ENCODE results near the gene SLC6A6. TPM values are rescaled to one million over a fixed set of nuclear protein-coding genes. Genes with fewer than 3 reads are reported as not detected.

The SLC6A6 gene
- polyA plus RNA-seq, 2 donors: 2.5 to 3.8 TPM

GRCh38 chr3:14494279-14494972 is 92.0 kb downstream of the SLC6A6 start:
- Histone ChIP-seq H3K27me3 (ENCODE audit: control insufficient read depth in 1 of 2, insufficient read depth in 2 of 2, low read length in 2 of 2) (no peaks in the 10 kb centered on the region), H3K4me3 (ENCODE audit: low read depth in 1 of 2, low read length in 2 of 2) (no peak overlapping the region), H3K36me3 (ENCODE audit: control insufficient read depth in 2 of 2, insufficient read depth in 2 of 2, low read length in 1 of 2) (peaks cover 0 to 3% of the 10 kb centered on the region in 2 donors), H3K9me3 (ENCODE audit: control insufficient read depth in 2 of 2, insufficient read depth in 1 of 2, low read depth in 1 of 2, low read length in 1 of 2) (no peaks in the 10 kb centered on the region), H3K4me1 (ENCODE audit: control insufficient read depth in 2 of 2, insufficient read depth in 2 of 2, low read length in 1 of 2) (no peaks in the 10 kb centered on the region), H3K27ac (ENCODE audit: low read depth in 2 of 2, low read length in 1 of 2) (no peak overlapping the region)
- 91% methylated on average over 17 of the region's 17 CpGs for WGBS, 2 donors

GRCh38 chr3:14494973-14495300 is 92.5 kb downstream of the SLC6A6 start:
- no peak overlapping the region for H3K27ac ChIP-seq (ENCODE audit: low read depth in 2 of 2, low read length in 1 of 2)
- H3K36me3 ChIP-seq (ENCODE audit: control insufficient read depth in 2 of 2, insufficient read depth in 2 of 2, low read length in 1 of 2): peaks cover 0 to 3% of the 10 kb centered on the region in 2 donors
- no peak overlapping the region for H3K4me3 ChIP-seq (ENCODE audit: low read depth in 1 of 2, low read length in 2 of 2)
- WGBS, 2 donors: 80 to 81% methylated on average over 5 of the region's 5 CpGs
- H3K4me1 ChIP-seq (ENCODE audit: control insufficient read depth in 2 of 2, insufficient read depth in 2 of 2, low read length in 1 of 2): no peaks in the 10 kb centered on the region
- H3K9me3 ChIP-seq (ENCODE audit: control insufficient read depth in 2 of 2, insufficient read depth in 1 of 2, low read depth in 1 of 2, low read length in 1 of 2): no peaks in the 10 kb centered on the region
- no peaks in the 10 kb centered on the region for H3K27me3 ChIP-seq (ENCODE audit: control insufficient read depth in 1 of 2, insufficient read depth in 2 of 2, low read length in 2 of 2)

- Histone ChIP-seq H3K36me3 (ENCODE audit: control insufficient read depth in 2 of 2, insufficient read depth in 2 of 2, low read length in 1 of 2) (no peaks in the 10 kb centered on the region), H3K4me1 (ENCODE audit: control insufficient read depth in 2 of 2, insufficient read depth in 2 of 2, low read length in 1 of 2) (no peaks in the 10 kb centered on the region), H3K4me3 (ENCODE audit: low read depth in 1 of 2, low read length in 2 of 2) (no peak overlapping the region), H3K27ac (ENCODE audit: low read depth in 2 of 2, low read length in 1 of 2) (no peak overlapping the region), H3K27me3 (ENCODE audit: control insufficient read depth in 1 of 2, insufficient read depth in 2 of 2, low read length in 2 of 2) (no peaks in the 10 kb centered on the region), H3K9me3 (ENCODE audit: control insufficient read depth in 2 of 2, insufficient read depth in 1 of 2, low read depth in 1 of 2, low read length in 1 of 2) (no peaks in the 10 kb centered on the region)
- WGBS, 2 donors: 83 to 92% methylated on average over 8 to 9 of the region's 9 CpGs
Observed at GRCh38 chr3:14496351-14496750, 93.9 kb downstream of the SLC6A6 start.

GRCh38 chr3:14497321-14497720 is 94.9 kb downstream of the SLC6A6 start:
- no peak overlapping the region for H3K4me3 ChIP-seq (ENCODE audit: low read depth in 1 of 2, low read length in 2 of 2)
- H3K9me3 ChIP-seq (ENCODE audit: control insufficient read depth in 2 of 2, insufficient read depth in 1 of 2, low read depth in 1 of 2, low read length in 1 of 2): no peaks in the 10 kb centered on the region
- WGBS, 2 donors: 71 to 77% methylated on average over 10 of the region's 10 CpGs
- no peaks in the 10 kb centered on the region for H3K36me3 ChIP-seq (ENCODE audit: control insufficient read depth in 2 of 2, insufficient read depth in 2 of 2, low read length in 1 of 2)
- no peaks in the 10 kb centered on the region for H3K4me1 ChIP-seq (ENCODE audit: control insufficient read depth in 2 of 2, insufficient read depth in 2 of 2, low read length in 1 of 2)
- no peak overlapping the region for H3K27ac ChIP-seq (ENCODE audit: low read depth in 2 of 2, low read length in 1 of 2)
- H3K27me3 ChIP-seq (ENCODE audit: control insufficient read depth in 1 of 2, insufficient read depth in 2 of 2, low read length in 2 of 2): no peaks in the 10 kb centered on the region

- Histone ChIP-seq H3K4me3 (ENCODE audit: low read depth in 1 of 2, low read length in 2 of 2) (no peak overlapping the region), H3K36me3 (ENCODE audit: control insufficient read depth in 2 of 2, insufficient read depth in 2 of 2, low read length in 1 of 2) (no peaks in the 10 kb centered on the region), H3K4me1 (ENCODE audit: control insufficient read depth in 2 of 2, insufficient read depth in 2 of 2, low read length in 1 of 2) (no peaks in the 10 kb centered on the region), H3K27me3 (ENCODE audit: control insufficient read depth in 1 of 2, insufficient read depth in 2 of 2, low read length in 2 of 2) (no peaks in the 10 kb centered on the region), H3K9me3 (ENCODE audit: control insufficient read depth in 2 of 2, insufficient read depth in 1 of 2, low read depth in 1 of 2, low read length in 1 of 2) (peaks cover 4 to 7% of the 10 kb centered on the region in 2 donors), H3K27ac (ENCODE audit: low read depth in 2 of 2, low read length in 1 of 2) (no peak overlapping the region)
Observed at GRCh38 chr3:14502472-14502871, 100.1 kb downstream of the SLC6A6 start.

- Histone ChIP-seq H3K9me3 (ENCODE audit: control insufficient read depth in 2 of 2, insufficient read depth in 1 of 2, low read depth in 1 of 2, low read length in 1 of 2) (peaks cover 4 to 7% of the 10 kb centered on the region in 2 donors), H3K27me3 (ENCODE audit: control insufficient read depth in 1 of 2, insufficient read depth in 2 of 2, low read length in 2 of 2) (no peaks in the 10 kb centered on the region), H3K4me3 (ENCODE audit: low read depth in 1 of 2, low read length in 2 of 2) (no peak overlapping the region), H3K27ac (ENCODE audit: low read depth in 2 of 2, low read length in 1 of 2) (no peak overlapping the region), H3K36me3 (ENCODE audit: control insufficient read depth in 2 of 2, insufficient read depth in 2 of 2, low read length in 1 of 2) (no peaks in the 10 kb centered on the region), H3K4me1 (ENCODE audit: control insufficient read depth in 2 of 2, insufficient read depth in 2 of 2, low read length in 1 of 2) (no peaks in the 10 kb centered on the region)
- 93 to 94% methylated on average over 12 of the region's 12 CpGs for WGBS, 2 donors
Observed at GRCh38 chr3:14503033-14503705, 100.8 kb downstream of the SLC6A6 start.

- Histone ChIP-seq H3K4me3 (ENCODE audit: low read depth in 1 of 2, low read length in 2 of 2) (no peak overlapping the region), H3K36me3 (ENCODE audit: control insufficient read depth in 2 of 2, insufficient read depth in 2 of 2, low read length in 1 of 2) (no peaks in the 10 kb centered on the region), H3K27ac (ENCODE audit: low read depth in 2 of 2, low read length in 1 of 2) (no peak overlapping the region), H3K9me3 (ENCODE audit: control insufficient read depth in 2 of 2, insufficient read depth in 1 of 2, low read depth in 1 of 2, low read length in 1 of 2) (peaks cover 4 to 7% of the 10 kb centered on the region in 2 donors), H3K27me3 (ENCODE audit: control insufficient read depth in 1 of 2, insufficient read depth in 2 of 2, low read length in 2 of 2) (no peaks in the 10 kb centered on the region), H3K4me1 (ENCODE audit: control insufficient read depth in 2 of 2, insufficient read depth in 2 of 2, low read length in 1 of 2) (no peaks in the 10 kb centered on the region)
- WGBS, 2 donors: 90 to 92% methylated on average over 20 of the region's 20 CpGs
Observed at GRCh38 chr3:14503706-14504065, 101.3 kb downstream of the SLC6A6 start.

GRCh38 chr3:14505001-14505802 is 102.8 kb downstream of the SLC6A6 start:
- Histone ChIP-seq H3K9me3 (ENCODE audit: control insufficient read depth in 2 of 2, insufficient read depth in 1 of 2, low read depth in 1 of 2, low read length in 1 of 2) (peaks cover 4 to 7% of the 10 kb centered on the region in 2 donors), H3K36me3 (ENCODE audit: control insufficient read depth in 2 of 2, insufficient read depth in 2 of 2, low read length in 1 of 2) (no peaks in the 10 kb centered on the region), H3K27me3 (ENCODE audit: control insufficient read depth in 1 of 2, insufficient read depth in 2 of 2, low read length in 2 of 2) (no peaks in the 10 kb centered on the region), H3K4me1 (ENCODE audit: control insufficient read depth in 2 of 2, insufficient read depth in 2 of 2, low read length in 1 of 2) (no peaks in the 10 kb centered on the region), H3K27ac (ENCODE audit: low read depth in 2 of 2, low read length in 1 of 2) (no peak overlapping the region), H3K4me3 (ENCODE audit: low read depth in 1 of 2, low read length in 2 of 2) (no peak overlapping the region)
- WGBS, 2 donors: 84% methylated on average over 21 to 22 of the region's 22 CpGs

GRCh38 chr3:14505803-14506500 is 103.5 kb downstream of the SLC6A6 start:
- Histone ChIP-seq H3K9me3 (ENCODE audit: control insufficient read depth in 2 of 2, insufficient read depth in 1 of 2, low read depth in 1 of 2, low read length in 1 of 2) (peaks cover 4 to 7% of the 10 kb centered on the region in 2 donors), H3K4me1 (ENCODE audit: control insufficient read depth in 2 of 2, insufficient read depth in 2 of 2, low read length in 1 of 2) (no peaks in the 10 kb centered on the region), H3K27ac (ENCODE audit: low read depth in 2 of 2, low read length in 1 of 2) (no peak overlapping the region), H3K36me3 (ENCODE audit: control insufficient read depth in 2 of 2, insufficient read depth in 2 of 2, low read length in 1 of 2) (no peaks in the 10 kb centered on the region), H3K27me3 (ENCODE audit: control insufficient read depth in 1 of 2, insufficient read depth in 2 of 2, low read length in 2 of 2) (no peaks in the 10 kb centered on the region), H3K4me3 (ENCODE audit: low read depth in 1 of 2, low read length in 2 of 2) (no peak overlapping the region)
- WGBS, 2 donors: 79 to 86% methylated on average over 16 of the region's 16 CpGs

All from esophagus (tissue), 2 donors.